ENCODE results near the gene EPN2.

GRCh38 chr17:19273731-19274130 lies 36.6 kb downstream of the EPN2 start:
- TF ChIP-seq EP300 (IDR thresholded peaks at IDR 0.05) (no peak), POLR2AphosphoS5 (IDR thresholded peaks at IDR 0.05) (no peak), CTCF (IDR thresholded peaks at IDR 0.05) (no peak)
